Stimulated activated CD4-positive, alpha-beta T cell treated with anti-CD3 and anti-CD28 coated beads, Interleukin-4, amount 100 ng/mL, for 1 hour (primary cell): ENCODE data around the gene FOXD4L4.
"Not testable (repeated sequence)": the region's sequence is repeated elsewhere in the genome, so short reads cannot be mapped to it uniquely, and the experiment has no call there.

Source experiments
- DNase-seq: peaks from one replicate; pipeline ENCODE4 v3.0.0-alpha.2; 2020

Gene FOXD4L4

GRCh38 chr9:65737096-65737564 is at the start of gene FOXD4L4:
Gene FOXD4L4 (plus strand): TSS chr9:65737146. CDS start chr9:65737146, 0 bp downstream.
- not testable (repeated sequence) for DNase-seq

GRCh38 chr9:65703550-65703949 is 33.4 kb upstream of the FOXD4L4 start:
- DNase-seq, result not testable (repeated sequence)

GRCh38 chr9:65714445-65714844 is 22.5 kb upstream of the FOXD4L4 start:
- not testable (repeated sequence) for DNase-seq

- not testable (repeated sequence) for DNase-seq
Measured at GRCh38 chr9:65738133-65738532, 1.2 kb downstream of the FOXD4L4 start.
